GM12801 (cell line): ENCODE data around the gene METTL2A.
"Not testable (repeated sequence)": the region's sequence is repeated elsewhere in the genome, so short reads cannot be mapped to it uniquely, and the experiment has no call there.

Experiments
- TF ChIP-seq, protein P1 (sequence below): IDR thresholded peaks from one replicate; pipeline ENCODE4 v1.5.1; 2011; ENCODE audit warnings: control low read depth; ENCODE audit not compliant: insufficient read length; ENCODE audit errors: extremely low read depth

The METTL2A gene, protein sequence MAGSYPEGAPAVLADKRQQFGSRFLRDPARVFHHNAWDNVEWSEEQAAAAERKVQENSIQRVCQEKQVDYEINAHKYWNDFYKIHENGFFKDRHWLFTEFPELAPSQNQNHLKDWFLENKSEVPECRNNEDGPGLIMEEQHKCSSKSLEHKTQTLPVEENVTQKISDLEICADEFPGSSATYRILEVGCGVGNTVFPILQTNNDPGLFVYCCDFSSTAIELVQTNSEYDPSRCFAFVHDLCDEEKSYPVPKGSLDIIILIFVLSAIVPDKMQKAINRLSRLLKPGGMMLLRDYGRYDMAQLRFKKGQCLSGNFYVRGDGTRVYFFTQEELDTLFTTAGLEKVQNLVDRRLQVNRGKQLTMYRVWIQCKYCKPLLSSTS

DNA sequence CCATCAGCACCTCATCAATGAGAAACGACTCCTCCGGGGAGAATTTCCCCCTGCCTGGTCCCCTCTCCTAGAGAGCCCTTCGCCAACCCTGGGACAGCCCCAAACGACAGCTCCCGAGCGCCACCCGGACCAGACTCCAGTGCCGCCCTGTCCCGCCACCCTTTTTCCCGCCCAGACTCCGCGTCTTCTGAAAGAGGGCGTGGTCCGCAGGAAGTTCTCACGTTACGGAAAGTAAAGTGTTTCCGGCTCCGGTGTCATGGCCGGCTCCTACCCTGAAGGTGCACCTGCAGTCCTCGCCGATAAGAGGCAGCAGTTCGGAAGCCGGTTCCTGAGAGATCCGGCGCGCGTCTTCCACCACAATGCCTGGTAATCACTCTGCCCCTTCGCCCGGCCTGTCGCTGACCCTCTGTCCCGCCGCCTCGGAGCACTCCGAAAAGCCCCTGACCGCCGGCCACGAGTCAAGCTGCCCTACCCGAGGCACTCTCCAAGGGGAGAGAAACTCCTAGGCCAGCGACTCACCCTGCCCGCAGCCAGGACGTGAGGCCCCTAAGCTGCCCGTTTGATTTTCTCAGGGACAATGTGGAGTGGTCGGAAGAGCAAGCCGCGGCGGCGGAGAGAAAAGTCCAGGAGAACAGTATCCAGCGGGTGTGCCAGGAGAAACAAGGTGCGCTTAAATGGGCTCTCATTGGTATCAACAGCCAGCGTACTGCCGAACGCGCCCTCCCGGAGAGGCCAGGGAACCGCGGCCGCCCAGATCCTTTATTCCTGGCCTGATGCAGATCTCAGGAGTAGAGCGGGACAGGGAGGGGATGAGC, at the start of gene METTL2A:
TSS of gene METTL2A (plus strand) at position 251 of the 815 bp plus-strand sequence. CDS start at position 257, 6 bp downstream.
- TF ChIP-seq, protein P1, sequence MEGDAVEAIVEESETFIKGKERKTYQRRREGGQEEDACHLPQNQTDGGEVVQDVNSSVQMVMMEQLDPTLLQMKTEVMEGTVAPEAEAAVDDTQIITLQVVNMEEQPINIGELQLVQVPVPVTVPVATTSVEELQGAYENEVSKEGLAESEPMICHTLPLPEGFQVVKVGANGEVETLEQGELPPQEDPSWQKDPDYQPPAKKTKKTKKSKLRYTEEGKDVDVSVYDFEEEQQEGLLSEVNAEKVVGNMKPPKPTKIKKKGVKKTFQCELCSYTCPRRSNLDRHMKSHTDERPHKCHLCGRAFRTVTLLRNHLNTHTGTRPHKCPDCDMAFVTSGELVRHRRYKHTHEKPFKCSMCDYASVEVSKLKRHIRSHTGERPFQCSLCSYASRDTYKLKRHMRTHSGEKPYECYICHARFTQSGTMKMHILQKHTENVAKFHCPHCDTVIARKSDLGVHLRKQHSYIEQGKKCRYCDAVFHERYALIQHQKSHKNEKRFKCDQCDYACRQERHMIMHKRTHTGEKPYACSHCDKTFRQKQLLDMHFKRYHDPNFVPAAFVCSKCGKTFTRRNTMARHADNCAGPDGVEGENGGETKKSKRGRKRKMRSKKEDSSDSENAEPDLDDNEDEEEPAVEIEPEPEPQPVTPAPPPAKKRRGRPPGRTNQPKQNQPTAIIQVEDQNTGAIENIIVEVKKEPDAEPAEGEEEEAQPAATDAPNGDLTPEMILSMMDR: not testable (repeated sequence)

DNA sequence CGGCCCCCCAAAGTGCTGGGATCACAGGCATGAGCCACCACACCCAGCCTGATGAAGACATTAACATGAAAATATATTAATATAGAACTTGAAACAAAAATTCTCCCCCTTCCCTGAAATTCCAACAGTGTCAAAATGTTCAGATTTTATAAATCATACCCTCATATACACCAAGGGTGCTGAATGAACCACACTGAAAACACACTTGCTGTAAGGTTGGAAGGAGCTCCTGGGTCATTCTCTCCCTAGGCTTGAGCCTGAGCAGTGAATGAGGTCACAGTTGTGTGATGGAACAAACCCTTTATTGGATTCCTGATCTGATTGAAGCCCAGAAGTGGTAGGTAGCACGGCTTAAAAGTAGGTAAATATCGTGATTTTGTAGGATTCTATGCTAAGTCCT, 43.4 kb upstream of the METTL2A start, which contains the start of gene EFCAB3:
TSS of gene EFCAB3 (plus strand) at position 301 of the 400 bp plus-strand sequence. CDS start 2,427 bp downstream, outside the sequence.
- TF ChIP-seq, protein P1: no peak

DNA sequence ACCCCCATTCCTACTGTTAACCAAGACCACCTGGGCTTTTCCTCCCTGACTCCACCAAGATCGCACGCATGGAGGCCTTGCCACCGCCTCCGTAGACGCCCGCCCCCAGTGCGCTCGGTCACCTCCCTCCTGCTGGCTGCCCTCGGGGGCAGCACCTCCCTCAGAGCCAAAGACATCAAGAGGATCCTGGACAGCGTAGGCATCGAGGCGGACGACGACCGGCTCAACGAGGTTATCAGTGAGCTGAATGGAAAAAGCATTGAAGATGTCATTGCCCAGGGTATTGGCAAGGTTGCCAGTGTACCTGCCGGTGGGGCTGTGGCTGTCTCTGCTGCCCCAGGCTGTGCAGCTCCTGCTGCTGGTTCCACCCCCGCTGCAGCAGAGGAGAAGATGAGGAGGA, 42.1 kb upstream of the METTL2A start:
- TF ChIP-seq, protein P1: no peak

DNA sequence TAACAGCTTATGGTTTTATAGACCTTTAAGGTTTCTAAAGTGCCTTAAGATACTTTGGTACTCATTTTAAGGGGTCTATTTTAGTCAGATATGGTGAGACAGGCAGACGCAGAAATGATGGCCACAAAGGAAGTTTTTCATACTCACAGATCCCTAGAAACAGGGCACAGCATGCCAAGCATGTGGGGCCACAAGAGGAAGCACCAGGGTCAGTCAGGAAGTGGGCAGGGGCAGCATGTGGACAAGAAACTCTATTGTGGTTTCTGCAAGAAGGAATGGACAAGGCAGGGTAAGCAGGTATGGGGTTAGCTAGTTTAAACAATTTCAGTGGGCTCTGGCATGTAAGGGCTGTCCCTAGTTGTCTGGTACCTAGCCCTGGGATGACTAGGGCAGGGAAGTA, 34.8 kb upstream of the METTL2A start:
- TF ChIP-seq, protein P1: no peak

DNA sequence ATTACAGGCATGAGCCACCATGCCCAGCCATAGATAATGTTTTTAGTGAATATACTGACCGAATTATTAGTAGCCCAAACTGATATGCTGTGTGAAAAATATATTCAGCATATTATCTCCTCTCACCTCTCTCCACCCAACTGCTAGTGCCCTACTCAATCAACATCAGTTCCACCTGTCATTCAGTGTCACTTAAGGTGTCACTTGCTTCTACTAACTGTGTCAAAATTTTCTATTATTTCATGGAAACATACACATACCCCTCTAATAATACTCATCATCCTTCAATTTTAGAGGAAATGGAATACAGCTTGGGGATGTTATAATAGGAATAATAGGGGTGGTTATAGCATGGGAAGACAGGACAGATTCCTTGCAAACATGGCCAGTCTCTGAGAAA, 30.8 kb upstream of the METTL2A start:
- TF ChIP-seq, protein P1: no peak

DNA sequence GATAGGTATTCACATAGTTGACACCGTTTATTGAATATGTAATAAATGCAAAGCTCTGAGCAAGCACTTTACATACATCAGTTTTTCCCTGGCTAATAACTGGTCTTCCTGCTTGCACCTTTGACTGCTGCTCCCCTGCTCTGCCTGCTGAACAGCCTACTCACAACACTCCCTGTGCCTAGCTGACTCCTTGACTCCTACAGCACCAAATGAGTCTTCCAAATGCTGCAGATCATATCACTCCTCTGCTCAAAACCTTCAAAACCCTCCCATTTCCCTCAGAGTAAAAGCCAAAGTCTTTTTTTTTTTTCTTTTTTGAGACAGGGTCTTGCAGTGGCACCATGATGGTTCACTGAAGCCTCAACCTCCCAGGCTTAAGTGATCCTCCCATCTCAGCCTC, 24.8 kb upstream of the METTL2A start:
- TF ChIP-seq, protein P1: no peak

DNA sequence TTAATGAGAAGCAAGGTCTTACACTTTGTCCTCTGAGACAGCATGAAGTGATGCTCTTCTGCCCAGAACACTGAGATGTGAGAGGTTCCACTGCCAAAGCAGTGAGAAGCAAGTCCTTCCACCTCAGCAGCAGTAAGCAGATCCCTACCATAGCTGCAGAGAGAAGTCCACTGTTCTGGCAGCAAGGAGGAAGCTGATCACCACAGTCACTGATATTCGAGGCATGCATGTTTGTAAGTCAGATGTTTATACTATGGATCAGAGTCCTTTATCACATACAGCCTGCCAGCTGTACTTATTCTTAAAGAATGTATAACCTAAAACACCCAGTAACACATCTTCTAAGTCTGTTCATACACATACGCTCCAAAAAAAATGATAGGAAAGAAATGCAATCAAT, 18.2 kb upstream of the METTL2A start:
- TF ChIP-seq, protein P1: no peak
